Chondrocyte (in vitro differentiated cells): ENCODE results near the gene CDH12. TPM values are rescaled to one million over a fixed set of nuclear protein-coding genes. Genes with fewer than 3 reads are reported as not detected.

ENCODE experiments used
- DNase-seq: peaks from one replicate; pipeline ENCODE4 v3.0.0; 2021; ENCODE audit warnings: mixed read lengths, low spot score
- H3K27ac Mint-ChIP-seq: one replicate; pipeline ENCODE4 v1.8.0; 2021; ENCODE audit warnings: mild to moderate bottlenecking, moderate library complexity, mixed read lengths; ENCODE audit not compliant: unreplicated experiment
- H3K27me3 Mint-ChIP-seq: 2 replicates; pipeline ENCODE4 v1.8.0; 2021; ENCODE audit warnings: low read depth, mixed read lengths
- H3K36me3 Mint-ChIP-seq: 2 replicates; pipeline ENCODE4 v1.8.0; 2021; ENCODE audit warnings: low read depth, mixed read lengths
- H3K4me1 Mint-ChIP-seq: 2 replicates; pipeline ENCODE4 v1.8.0; 2021; ENCODE audit warnings: low read depth, mild to moderate bottlenecking, mixed read lengths
- H3K4me3 Mint-ChIP-seq: one replicate; pipeline ENCODE4 v1.8.0; 2021; ENCODE audit warnings: mild to moderate bottlenecking, moderate library complexity, mixed read lengths; ENCODE audit not compliant: unreplicated experiment
- H3K9me3 Mint-ChIP-seq: 2 replicates; pipeline ENCODE4 v1.8.0; 2021; ENCODE audit warnings: low read depth, mixed read lengths
- CTCF ChIP-seq: fragments of 200-600 bp; sonication (generic); IDR thresholded peaks from 2 replicates; pipeline ENCODE4 v1.5.0; 2021; ENCODE audit warnings: antibody characterized with exemption, mild to moderate bottlenecking, moderate library complexity
- total RNA-seq: library from RNA; stranded (reverse); gene quantifications from 3 replicates; pipeline ENCODE4 v1.2.1, GENCODE V29; 2021

CDH12 gene
- total RNA-seq, 1 donor from 2014 or later: not detected

- no peak overlapping the region for H3K27ac Mint-ChIP-seq
- no peak overlapping the region for H3K4me3 Mint-ChIP-seq
- H3K36me3 Mint-ChIP-seq: no peaks in the 10 kb centered on the region
- H3K9me3 Mint-ChIP-seq: no peaks in the 10 kb centered on the region
- TF ChIP-seq CTCF: no peak
- peaks cover 11% of the 10 kb centered on the region for H3K27me3 Mint-ChIP-seq
- no peaks in the 10 kb centered on the region for H3K4me1 Mint-ChIP-seq
- no peak for DNase-seq
Measured at GRCh38 chr5:21918451-21918850, 934.7 kb downstream of the CDH12 start.

- no peaks in the 10 kb centered on the region for H3K4me1 Mint-ChIP-seq
- no peaks in the 10 kb centered on the region for H3K9me3 Mint-ChIP-seq
- no peak overlapping the region for H3K27ac Mint-ChIP-seq
- no peak for DNase-seq
- no peak for TF ChIP-seq CTCF
- H3K27me3 Mint-ChIP-seq: peaks cover 16% of the 10 kb centered on the region
- no peaks in the 10 kb centered on the region for H3K36me3 Mint-ChIP-seq
- H3K4me3 Mint-ChIP-seq: no peak overlapping the region
Measured at GRCh38 chr5:21910731-21911130, 942.4 kb downstream of the CDH12 start.

GRCh38 chr5:21895766-21896350 lies 957.3 kb downstream of the CDH12 start:
- Mint-ChIP-seq H3K4me3 (no peak overlapping the region), H3K36me3 (no peaks in the 10 kb centered on the region), H3K27ac (no peak overlapping the region), H3K27me3 (peaks cover 17% of the 10 kb centered on the region), H3K4me1 (no peaks in the 10 kb centered on the region), H3K9me3 (no peaks in the 10 kb centered on the region)
- no peak for DNase-seq
- TF ChIP-seq CTCF: no peak

GRCh38 chr5:21893161-21893560 lies 960.0 kb downstream of the CDH12 start:
- Mint-ChIP-seq H3K9me3 (no peaks in the 10 kb centered on the region), H3K27ac (no peak overlapping the region), H3K4me1 (no peaks in the 10 kb centered on the region), H3K27me3 (peaks cover 17% of the 10 kb centered on the region), H3K36me3 (no peaks in the 10 kb centered on the region), H3K4me3 (no peak overlapping the region)
- no peak for TF ChIP-seq CTCF
- no peak for DNase-seq

GRCh38 chr5:21889581-21889980 lies 963.6 kb downstream of the CDH12 start:
- no peak for TF ChIP-seq CTCF
- Mint-ChIP-seq H3K4me1 (no peaks in the 10 kb centered on the region), H3K36me3 (no peaks in the 10 kb centered on the region), H3K27me3 (peaks cover 20% of the 10 kb centered on the region), H3K4me3 (no peak overlapping the region), H3K9me3 (no peaks in the 10 kb centered on the region), H3K27ac (no peak overlapping the region)
- DNase-seq: no peak
